ENCODE data around the gene SIPA1L2. TPM values are rescaled to one million over a fixed set of nuclear protein-coding genes. Genes with fewer than 3 reads are reported as not detected.

The SIPA1L2 gene
- total RNA-seq, 1 donor from 2014 or later: 11.7 TPM

DNA sequence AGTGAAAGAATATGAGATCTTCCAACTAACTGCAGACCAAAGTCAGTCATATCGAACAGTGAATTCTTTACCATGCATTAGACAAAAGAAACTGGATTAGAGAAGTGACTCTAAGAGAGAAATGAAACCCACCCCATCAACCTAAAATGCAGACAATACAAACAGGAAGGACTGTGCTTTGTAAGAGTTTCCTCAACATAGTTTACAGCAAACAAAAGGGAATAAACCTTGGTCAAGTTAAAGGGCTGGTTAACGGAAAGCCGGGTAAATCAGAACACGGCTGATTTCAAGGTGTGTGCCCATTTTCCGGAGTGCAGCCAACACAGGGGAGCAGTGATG is 39.2 kb downstream of the SIPA1L2 start:
- no peak for DNase-seq (ENCODE audit: low read depth in 2 of 2)

DNA sequence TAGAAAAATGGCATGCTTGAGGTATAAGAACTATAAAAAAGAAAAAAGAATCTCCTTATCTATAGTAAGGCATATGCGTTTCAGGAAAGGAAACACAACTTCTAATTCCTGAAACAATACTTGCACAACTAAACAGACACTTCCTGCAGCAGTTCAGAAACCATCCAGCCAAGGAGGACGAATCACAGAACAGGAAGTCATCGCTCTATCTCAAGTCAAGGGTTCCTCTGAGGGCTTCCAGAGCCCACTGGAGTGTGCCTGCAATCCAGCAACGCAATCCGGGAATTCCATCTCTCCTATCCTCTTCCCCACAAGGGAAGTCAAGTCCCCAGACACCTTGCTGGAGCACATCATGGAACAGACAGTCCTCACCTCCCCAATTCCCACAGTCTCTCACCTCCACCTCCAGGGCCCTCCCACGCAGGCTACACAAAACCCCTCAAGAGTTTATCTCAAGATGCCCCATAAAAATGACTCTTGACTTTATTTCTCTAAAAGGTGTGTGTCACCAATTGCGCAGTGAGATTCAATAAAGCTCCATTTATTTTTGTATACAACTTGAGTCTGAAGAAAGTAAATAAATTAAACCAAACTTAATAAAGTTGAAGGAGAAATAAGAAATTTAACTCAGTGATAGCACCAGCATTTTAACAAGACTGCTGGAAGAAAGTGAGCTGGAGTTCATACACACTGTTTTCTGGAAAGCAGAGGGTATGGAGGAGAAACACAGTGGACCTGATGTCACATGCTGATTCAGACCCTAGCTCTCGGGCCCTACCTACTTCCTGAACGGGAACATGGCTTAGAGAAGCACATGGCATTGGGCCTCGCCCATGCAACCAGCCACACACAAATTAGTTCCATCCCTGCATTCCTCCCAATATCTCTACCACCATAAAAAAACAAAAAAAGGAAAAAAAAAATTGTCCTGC is 39.9 kb downstream of the SIPA1L2 start:
- peak in 1 of 2 donors; percentile 67 for DNase-seq (ENCODE audit: low read depth in 2 of 2)

DNA sequence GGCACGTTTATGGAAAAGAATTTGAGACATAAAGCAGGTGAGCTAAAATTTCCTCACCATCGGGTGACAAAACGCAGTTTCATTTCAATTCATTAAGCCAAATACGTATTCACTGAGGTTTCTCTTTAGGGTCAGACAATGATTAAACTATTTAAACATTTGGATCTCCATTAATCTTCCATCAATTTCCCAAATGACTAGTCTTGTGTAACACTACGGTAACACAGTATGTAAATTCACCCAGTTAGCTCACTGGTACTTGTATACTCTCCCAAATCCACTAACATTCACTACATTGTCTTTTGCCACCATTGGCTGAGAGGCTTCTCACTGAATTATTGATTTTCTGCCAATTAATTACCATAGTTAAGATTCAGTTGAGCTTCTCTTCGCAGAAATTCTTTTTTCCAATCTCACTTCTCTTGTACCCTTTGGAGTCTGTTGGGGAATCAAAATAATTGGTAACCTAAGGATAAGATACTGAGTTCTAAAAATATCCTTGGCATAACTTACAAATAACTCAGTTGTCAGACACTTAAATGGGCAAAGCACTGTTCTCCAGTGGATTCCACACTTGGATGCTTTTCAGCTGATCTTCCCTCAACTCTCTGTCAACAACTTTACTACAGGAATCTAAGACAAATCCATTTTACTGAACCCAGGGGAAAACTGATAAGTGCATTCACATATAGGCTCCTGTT is 40.7 kb downstream of the SIPA1L2 start:
- DNase-seq (ENCODE audit: low read depth in 2 of 2): no peak

DNA sequence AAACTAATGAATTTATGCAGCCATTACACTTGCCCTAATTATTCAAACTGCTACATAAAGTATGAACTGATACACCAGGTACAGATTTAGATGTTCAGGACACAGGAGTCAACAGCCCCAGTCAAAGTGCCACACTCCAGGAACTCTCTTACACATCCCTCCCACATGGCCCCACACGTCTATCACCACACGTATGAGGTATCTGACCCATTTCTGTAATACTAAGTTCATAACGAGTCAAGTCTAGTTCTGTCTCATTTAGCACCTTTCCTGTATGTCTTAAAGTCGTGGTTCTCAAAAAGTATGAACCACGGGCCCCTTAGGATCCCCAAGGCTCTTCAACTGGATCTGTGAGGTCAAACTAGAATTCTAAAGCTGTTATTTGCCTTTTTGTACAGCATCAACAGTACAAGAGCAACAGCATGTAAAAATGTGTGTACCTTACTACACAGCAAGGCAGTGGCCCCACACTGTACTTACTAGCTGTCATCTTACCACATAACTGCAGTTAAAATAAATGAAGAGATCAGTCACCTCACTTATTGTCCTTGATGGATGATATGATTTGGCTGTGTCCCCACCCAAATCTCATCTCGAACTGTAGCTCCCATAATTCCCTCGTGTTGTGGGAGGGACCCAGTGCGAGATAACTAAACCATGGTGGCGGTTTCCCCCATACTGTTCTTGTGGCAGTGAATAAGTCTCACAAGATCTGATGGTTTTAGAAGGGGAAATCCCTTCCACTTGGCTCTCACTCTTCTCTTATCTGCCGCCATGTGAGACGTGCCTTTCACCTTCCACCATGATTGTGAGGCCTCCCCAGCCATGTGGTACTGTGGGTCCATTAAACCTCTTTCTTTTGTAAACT is 42.6 kb downstream of the SIPA1L2 start:
- DNase-seq (ENCODE audit: low read depth in 2 of 2): no peak

DNA sequence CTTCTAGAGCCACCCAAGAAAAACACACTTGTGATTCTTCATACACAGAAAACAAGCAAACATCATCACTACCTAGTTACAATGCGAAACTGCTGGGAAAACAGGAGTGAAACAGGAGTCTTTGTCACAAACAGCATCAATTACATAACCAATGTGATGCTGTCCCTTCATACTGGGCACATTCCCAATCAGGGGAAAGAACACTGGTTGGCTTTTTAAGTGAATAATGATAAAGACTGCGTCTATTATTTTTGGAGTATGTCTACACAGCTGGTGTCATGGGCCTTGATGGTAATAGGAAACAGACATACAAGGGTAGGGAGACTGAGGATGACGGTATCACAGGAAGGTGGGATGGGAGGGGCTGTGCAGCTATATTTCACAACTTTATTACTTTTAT is 43.3 kb downstream of the SIPA1L2 start:
- peak in 1 of 2 donors; percentile 10 for DNase-seq (ENCODE audit: low read depth in 2 of 2)

DNA sequence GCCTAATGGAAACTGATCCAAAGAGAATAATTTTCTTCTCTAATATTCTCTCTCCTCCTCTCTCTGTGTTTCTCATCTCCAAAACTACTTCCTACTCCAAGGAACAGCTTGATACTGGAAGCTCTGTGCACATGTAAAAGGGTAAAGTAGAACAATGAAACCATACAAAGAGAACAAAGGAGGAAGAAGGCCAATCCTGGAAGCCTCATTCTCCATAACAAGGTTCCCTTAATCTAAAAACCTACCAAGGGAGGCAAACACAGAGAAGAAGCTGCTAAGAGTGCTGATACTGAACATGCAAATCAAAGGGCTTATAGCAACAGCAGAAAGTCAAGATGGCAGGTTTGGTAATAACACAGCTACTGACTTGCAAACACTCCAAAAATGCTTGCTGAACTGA is 44.4 kb downstream of the SIPA1L2 start:
- no peak for DNase-seq (ENCODE audit: low read depth in 2 of 2)

DNA sequence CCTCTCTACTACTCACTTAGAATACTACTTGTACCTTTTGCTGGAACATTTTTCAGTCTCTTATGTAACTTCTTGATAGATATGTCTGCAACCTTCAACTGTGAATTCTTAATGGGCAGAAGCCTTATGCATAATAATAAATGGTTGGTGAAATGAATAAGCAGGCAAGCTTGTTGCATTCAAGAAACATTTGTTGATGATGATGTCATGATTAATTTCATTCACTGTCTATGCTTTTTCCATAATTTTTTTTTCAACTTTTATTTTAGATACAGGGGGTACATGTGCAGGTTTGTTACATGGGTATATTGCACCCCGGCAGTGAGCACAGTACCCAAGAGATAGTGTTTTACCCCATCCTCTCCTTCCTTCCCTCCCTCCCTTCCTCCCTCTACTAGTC is 48.0 kb downstream of the SIPA1L2 start:
- DNase-seq (ENCODE audit: low read depth in 2 of 2): no peak

Other genes with a start within 250 kb of the SIPA1L2 start
- 0.64 and 0.76 TPM in 2 replicates for gene MAP10, start 175.3 kb upstream of the SIPA1L2 start, total RNA-seq